MM.1S (cell line): Measurements from ENCODE around the gene NAALADL2.

Experiments used
- DNase-seq: peaks from one replicate; pipeline ENCODE4 v3.0.0-alpha.2; 2015
- H2AFZ ChIP-seq: fragments of 300-600 bp; sonication (generic); 2 replicates; pipeline ENCODE4 v1.6.0; 2016; ENCODE audit warnings: antibody characterized with exemption, low read length
- H3F3A ChIP-seq: fragments of 300-600 bp; sonication (generic); 2 replicates; pipeline ENCODE4 v1.6.1; 2016; ENCODE audit warnings: mild to moderate bottlenecking, antibody characterized with exemption, low read length, moderate library complexity, mixed read lengths; ENCODE audit not compliant: insufficient read depth
- H3K27ac ChIP-seq: fragments of 300-600 bp; sonication (generic); 2 replicates; pipeline ENCODE4 v1.5.1; 2016; ENCODE audit warnings: mild to moderate bottlenecking, low read length
- H3K27me3 ChIP-seq: fragments of 300-600 bp; sonication (generic); replicated peaks from 2 replicates; pipeline ENCODE4 v1.6.0; 2016; ENCODE audit warnings: low read length; ENCODE audit not compliant: insufficient read depth
- H3K36me3 ChIP-seq: fragments of 300-600 bp; sonication (generic); replicated peaks from 2 replicates; pipeline ENCODE4 v1.6.1; 2016; ENCODE audit warnings: mild to moderate bottlenecking, low read length, mixed read lengths; ENCODE audit not compliant: insufficient read depth
- H3K4me1 ChIP-seq: fragments of 300-600 bp; sonication (generic); 2 replicates; pipeline ENCODE4 v1.6.1; 2016; ENCODE audit warnings: low read length, mixed read lengths
- H3K4me2 ChIP-seq: fragments of 300-600 bp; sonication (generic); 2 replicates; pipeline ENCODE4 v1.6.0; 2016; ENCODE audit warnings: low read depth, low read length
- H3K4me3 ChIP-seq: fragments of 300-600 bp; sonication (generic); 2 replicates; pipeline ENCODE4 v1.5.1; 2016; ENCODE audit warnings: low read length, mixed read lengths
- H3K79me2 ChIP-seq: fragments of 300-600 bp; sonication (generic); 2 replicates; pipeline ENCODE4 v1.6.1; 2016; ENCODE audit warnings: mixed run types, low read length, mixed read lengths
- H3K9ac ChIP-seq: fragments of 300-600 bp; sonication (generic); 2 replicates; pipeline ENCODE4 v1.6.1; 2016; ENCODE audit warnings: low read length, mixed read lengths
- H3K9me2 ChIP-seq: fragments of 300-600 bp; sonication (generic); replicated peaks from 2 replicates; pipeline ENCODE4 v1.6.1; 2016; ENCODE audit warnings: mild to moderate bottlenecking, low read length, mixed read lengths; ENCODE audit not compliant: insufficient read depth
- H3K9me3 ChIP-seq: fragments of 300-600 bp; sonication (generic); replicated peaks from 2 replicates; pipeline ENCODE4 v1.6.1; 2016; ENCODE audit warnings: mild to moderate bottlenecking, low read length, mixed read lengths; ENCODE audit not compliant: insufficient read depth
- H4K20me1 ChIP-seq: fragments of 300-600 bp; sonication (generic); 2 replicates; pipeline ENCODE4 v1.6.1; 2016; ENCODE audit warnings: mild to moderate bottlenecking, low read length, moderate library complexity, mixed read lengths; ENCODE audit not compliant: insufficient read depth
- EZH2 ChIP-seq: fragments of 300-600 bp; sonication (generic); optimal IDR thresholded peaks from 2 replicates; pipeline ENCODE3; 2017; ENCODE audit warnings: low read depth, mild to moderate bottlenecking, antibody characterized with exemption, low read length, mixed read lengths
- EZH2phosphoT487 ChIP-seq: fragments of 300-600 bp; sonication (generic); IDR thresholded peaks from 2 replicates; pipeline ENCODE4 v1.6.1; 2018; ENCODE audit warnings: antibody characterized with exemption, low read length
- TF ChIP-seq, protein P1 (sequence below): fragments of 300-600 bp; sonication (generic); IDR thresholded peaks from 2 replicates; pipeline ENCODE4 v1.5.1; 2016; ENCODE audit warnings: antibody characterized with exemption, low read length, mixed read lengths

Gene NAALADL2

DNA sequence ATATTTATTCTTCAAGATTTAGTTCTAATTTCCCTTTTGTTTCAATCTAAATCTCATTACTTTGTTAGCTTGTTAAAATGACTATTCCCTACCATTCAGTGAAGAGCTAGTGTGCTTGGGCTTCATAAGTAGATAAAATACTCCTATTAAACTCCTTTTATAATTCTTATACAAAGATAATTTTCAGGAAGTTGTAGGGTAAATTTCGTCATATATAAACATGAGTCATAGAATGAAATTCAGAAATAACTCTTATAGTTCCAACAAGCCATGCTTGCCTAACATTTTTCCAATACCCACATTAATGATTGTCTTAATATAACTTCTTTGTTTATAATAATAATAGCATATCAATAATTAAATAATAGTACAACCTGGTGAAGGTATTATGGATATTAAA lies 407.3 kb downstream of the NAALADL2 start:
- Histone ChIP-seq H3K9ac (no peak overlapping the region), H4K20me1 (no peaks in the 10 kb centered on the region), H3K4me2 (no peak overlapping the region)

DNA sequence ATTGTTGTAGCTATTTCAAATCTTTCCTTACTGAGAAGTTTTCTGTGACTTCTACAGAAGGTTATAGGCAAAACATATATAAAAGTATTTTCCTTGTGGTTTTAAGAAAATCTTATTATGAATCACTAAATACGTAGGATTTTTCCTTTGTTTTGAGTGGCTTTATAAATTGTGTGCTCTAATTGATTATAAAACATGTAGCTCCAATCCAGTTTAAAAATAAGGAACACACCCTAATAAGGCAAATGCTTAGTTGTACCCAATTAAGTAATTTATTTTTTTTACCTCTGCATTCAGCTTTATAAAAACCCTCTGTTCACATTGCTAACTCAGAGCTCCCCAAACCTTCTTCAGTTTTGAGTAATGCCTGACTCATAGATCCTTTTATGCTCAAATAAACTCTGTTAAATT lies 408.0 kb downstream of the NAALADL2 start:
- no peak for DNase-seq
- TF ChIP-seq, protein P1, sequence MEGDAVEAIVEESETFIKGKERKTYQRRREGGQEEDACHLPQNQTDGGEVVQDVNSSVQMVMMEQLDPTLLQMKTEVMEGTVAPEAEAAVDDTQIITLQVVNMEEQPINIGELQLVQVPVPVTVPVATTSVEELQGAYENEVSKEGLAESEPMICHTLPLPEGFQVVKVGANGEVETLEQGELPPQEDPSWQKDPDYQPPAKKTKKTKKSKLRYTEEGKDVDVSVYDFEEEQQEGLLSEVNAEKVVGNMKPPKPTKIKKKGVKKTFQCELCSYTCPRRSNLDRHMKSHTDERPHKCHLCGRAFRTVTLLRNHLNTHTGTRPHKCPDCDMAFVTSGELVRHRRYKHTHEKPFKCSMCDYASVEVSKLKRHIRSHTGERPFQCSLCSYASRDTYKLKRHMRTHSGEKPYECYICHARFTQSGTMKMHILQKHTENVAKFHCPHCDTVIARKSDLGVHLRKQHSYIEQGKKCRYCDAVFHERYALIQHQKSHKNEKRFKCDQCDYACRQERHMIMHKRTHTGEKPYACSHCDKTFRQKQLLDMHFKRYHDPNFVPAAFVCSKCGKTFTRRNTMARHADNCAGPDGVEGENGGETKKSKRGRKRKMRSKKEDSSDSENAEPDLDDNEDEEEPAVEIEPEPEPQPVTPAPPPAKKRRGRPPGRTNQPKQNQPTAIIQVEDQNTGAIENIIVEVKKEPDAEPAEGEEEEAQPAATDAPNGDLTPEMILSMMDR = no peak
- TF ChIP-seq EZH2phosphoT487 = no peak
- TF ChIP-seq EZH2 = no peak
- Histone ChIP-seq H3K36me3 (no peaks in the 10 kb centered on the region), H3K4me1 (no peaks in the 10 kb centered on the region), H3K79me2 (no peaks in the 10 kb centered on the region), H3K9me2 (no peaks in the 10 kb centered on the region), H2AFZ (no peak overlapping the region), H4K20me1 (no peaks in the 10 kb centered on the region), H3K27ac (no peak overlapping the region), H3K4me2 (no peak overlapping the region), H3F3A (no peaks in the 10 kb centered on the region), H3K27me3 (no peaks in the 10 kb centered on the region), H3K9ac (no peak overlapping the region), H3K9me3 (no peaks in the 10 kb centered on the region), H3K4me3 (no peak overlapping the region)

More for the DNA sequence above, 407.3 kb downstream of the NAALADL2 start:
- no peaks in the 10 kb centered on the region for H3K36me3 ChIP-seq
- no peaks in the 10 kb centered on the region for H3K9me3 ChIP-seq
- no peak for DNase-seq
- no peak for TF ChIP-seq EZH2phosphoT487
- TF ChIP-seq, protein P1 = no peak
- no peak overlapping the region for H3K27ac ChIP-seq
- H3F3A ChIP-seq = no peaks in the 10 kb centered on the region
- H3K4me1 ChIP-seq = no peaks in the 10 kb centered on the region
- no peaks in the 10 kb centered on the region for H3K9me2 ChIP-seq
- H3K4me3 ChIP-seq = no peak overlapping the region
- H3K79me2 ChIP-seq = no peaks in the 10 kb centered on the region
- no peaks in the 10 kb centered on the region for H3K27me3 ChIP-seq
- no peak overlapping the region for H2AFZ ChIP-seq

DNA sequence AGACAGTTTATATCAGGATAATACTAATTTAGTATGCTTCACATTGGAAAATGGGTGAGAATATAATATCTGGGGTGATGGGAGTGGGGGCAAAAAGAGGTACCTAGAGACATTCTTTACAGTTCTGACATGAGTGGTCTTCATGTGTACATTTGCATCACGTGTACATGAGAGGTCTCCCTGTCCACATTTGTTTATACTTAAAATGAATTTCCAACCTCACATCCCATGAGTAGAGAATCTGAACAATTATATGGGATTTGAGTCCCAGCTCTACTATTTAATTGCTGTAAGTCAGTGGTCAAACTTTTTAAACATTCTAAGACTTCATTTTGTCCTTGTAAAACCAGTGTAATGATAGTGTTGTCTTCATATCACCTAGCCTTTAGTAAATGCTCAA lies 408.4 kb downstream of the NAALADL2 start:
- Histone ChIP-seq H3K4me1 (no peaks in the 10 kb centered on the region), H3K9ac (no peak overlapping the region), H2AFZ (no peak overlapping the region), H3K79me2 (no peaks in the 10 kb centered on the region), H3K9me2 (no peaks in the 10 kb centered on the region), H3K36me3 (no peaks in the 10 kb centered on the region), H4K20me1 (no peaks in the 10 kb centered on the region), H3K4me3 (no peak overlapping the region), H3K9me3 (no peaks in the 10 kb centered on the region), H3K27ac (no peak overlapping the region), H3K27me3 (no peaks in the 10 kb centered on the region), H3F3A (no peaks in the 10 kb centered on the region), H3K4me2 (no peak overlapping the region)
- DNase-seq = no peak
- TF ChIP-seq, protein P1 = no peak

DNA sequence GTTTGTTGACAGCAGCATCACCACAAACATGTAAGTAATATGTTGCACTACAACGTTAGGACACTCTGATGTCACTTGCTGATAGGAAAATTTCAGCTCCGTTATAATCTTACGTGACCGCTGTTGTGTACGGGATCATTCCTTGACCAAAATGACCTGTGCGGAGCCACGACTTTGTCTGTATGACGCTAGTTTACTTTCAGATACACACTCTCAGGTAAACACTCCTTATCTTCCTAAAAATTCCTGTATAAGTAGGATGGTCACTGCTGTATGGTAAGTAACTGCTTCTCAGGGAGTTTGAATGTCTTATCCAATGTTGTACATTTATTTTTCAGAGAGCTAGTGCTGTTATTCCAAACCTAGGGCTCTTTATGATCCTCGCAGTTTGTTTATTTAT lies 410.3 kb downstream of the NAALADL2 start:
- Histone ChIP-seq H3K9me2 (no peaks in the 10 kb centered on the region), H3K9ac (no peak overlapping the region), H3K79me2 (no peaks in the 10 kb centered on the region), H3K4me3 (no peak overlapping the region), H3F3A (no peaks in the 10 kb centered on the region), H3K27ac (no peak overlapping the region), H4K20me1 (no peaks in the 10 kb centered on the region), H3K27me3 (no peaks in the 10 kb centered on the region), H3K4me2 (no peak overlapping the region), H3K36me3 (no peaks in the 10 kb centered on the region), H2AFZ (no peak overlapping the region), H3K4me1 (no peaks in the 10 kb centered on the region), H3K9me3 (no peaks in the 10 kb centered on the region)
- no peak for TF ChIP-seq EZH2phosphoT487
- TF ChIP-seq, protein P1 = no peak
- no peak for TF ChIP-seq EZH2
- no peak for DNase-seq
